GM21526 (cell line): Measurements from ENCODE around the gene LETMD1.

Experiments used
- ATAC-seq: cut with Tn5 transposase; IDR thresholded peaks from one replicate; pipeline ENCODE4 v1.9.1; 2021; ENCODE audit warnings: moderate library complexity; ENCODE audit not compliant: unreplicated experiment, low FRiP score

Gene LETMD1

GRCh38 chr12:51025836-51026638 is 22.1 kb upstream of the LETMD1 start, which contains the start of gene SLC11A2:
Gene SLC11A2, minus strand, starts transcription at chr12:51026384. Its CDS starts 15,656 bp downstream, at chr12:51010728.
- ATAC-seq, result peak; percentile 86

DNA sequence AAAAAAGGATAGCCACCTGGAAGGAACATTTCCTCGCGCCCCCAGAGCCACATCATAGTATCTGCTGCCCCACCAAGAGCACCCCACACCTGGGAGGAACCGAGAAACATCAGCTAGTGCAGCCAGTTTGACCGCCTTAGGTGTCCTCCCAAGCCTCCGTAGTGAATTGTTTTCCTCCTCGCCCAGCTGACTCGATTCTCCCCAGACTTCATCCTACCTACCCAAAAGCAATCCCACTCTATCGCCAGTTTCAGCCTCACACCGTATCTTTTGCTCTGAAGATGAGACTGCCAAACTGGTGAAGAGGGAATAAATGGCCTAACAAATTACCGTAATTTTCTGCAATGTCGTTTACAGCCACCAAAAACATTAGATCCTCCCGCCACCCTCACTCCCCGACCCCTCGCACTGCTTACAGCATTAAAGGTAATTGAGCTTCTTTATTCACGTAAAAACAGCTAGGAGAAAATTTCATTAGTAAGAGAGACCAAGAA is 20.7 kb upstream of the LETMD1 start:
- ATAC-seq, result no peak

GRCh38 chr12:51028126-51028812 is 19.9 kb upstream of the LETMD1 start:
- ATAC-seq, result no peak

- no peak for ATAC-seq
Measured at GRCh38 chr12:51028813-51029150, 19.3 kb upstream of the LETMD1 start.

GRCh38 chr12:51033048-51033447 is 15.1 kb upstream of the LETMD1 start:
- no peak for ATAC-seq

- ATAC-seq, result no peak
Measured at GRCh38 chr12:51033457-51034089, 14.6 kb upstream of the LETMD1 start.

- ATAC-seq, result no peak
Measured at GRCh38 chr12:51036279-51036678, 11.8 kb upstream of the LETMD1 start.

GRCh38 chr12:51048661-51049251 is 629 bp downstream of the LETMD1 start:
- no peak for ATAC-seq

DNA sequence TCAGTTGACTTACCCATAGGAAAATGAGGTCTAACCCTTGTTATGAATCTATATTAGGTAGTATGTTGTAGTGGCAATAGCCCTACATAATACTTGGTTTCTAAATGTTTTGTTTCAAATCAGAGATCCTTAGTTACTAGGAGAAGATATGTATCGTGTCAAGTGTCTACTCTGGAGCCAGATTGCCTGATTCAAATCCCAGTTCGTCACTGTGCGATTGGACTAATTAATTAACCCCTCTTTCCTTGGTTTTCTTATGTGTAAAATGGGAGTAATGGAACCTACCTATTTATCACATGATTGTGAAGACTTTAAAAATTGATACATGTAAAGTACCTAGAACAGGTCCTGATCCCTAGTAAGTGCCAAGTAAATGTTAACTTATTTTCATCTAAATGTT is 1.4 kb downstream of the LETMD1 start:
- ATAC-seq, result no peak

GRCh38 chr12:51051787-51052186 is 3.7 kb downstream of the LETMD1 start:
- no peak for ATAC-seq

DNA sequence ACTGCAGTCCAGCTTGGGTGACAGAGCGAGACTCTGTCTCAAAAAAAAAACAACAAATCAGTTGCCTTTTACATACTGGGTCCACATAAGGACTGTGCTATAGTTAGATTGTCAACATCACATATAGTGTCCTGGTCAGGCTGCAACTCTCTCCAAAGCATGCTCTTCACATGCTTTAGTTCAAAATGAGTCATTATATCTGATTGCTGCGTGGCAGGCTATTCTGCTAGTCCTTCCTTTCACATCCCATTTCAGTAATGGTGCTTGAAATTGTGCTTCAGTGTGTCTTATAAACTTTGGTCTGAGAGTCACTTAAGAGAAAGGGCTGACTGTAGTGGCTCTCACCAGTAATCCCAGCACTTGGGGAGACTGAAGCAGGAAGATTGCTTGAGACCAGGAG is 6.9 kb downstream of the LETMD1 start:
- ATAC-seq, result no peak

DNA sequence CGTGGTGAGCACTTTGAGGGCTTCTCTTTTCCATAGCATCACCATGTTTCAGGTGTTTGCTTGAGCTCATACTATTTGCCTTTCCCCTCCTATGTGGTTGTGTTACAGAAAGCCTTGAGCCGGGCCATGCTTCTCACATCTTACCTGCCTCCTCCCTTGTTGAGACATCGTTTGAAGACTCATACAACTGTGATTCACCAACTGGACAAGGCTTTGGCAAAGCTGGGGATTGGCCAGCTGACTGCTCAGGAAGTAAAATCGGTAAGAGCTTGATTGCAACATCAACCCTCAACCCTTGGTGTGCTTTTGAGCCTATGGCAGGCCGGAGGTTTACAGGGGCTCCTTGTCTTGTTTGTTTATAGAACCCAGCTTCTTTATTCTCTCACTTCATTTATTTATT is 8.1 kb downstream of the LETMD1 start:
- ATAC-seq, result no peak

DNA sequence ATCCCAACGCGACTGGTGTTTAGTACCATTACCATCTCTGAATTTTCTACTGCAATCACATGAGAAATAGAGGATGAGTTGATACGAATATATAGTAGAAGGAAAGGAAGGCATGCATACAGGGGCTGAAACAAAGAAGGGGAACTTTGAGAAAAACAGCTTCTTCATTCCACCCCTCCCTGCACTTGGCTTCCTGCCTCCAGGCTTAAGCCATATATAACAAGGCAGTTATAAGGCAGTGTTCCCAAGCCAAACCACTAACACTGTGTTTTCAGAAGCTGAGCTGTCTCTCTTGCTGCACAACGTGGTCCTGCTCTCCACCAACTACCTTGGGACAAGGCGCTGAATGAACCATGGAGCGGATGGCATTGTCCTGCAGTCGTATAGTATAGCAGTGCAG is 11.0 kb downstream of the LETMD1 start:
- no peak for ATAC-seq

- no peak for ATAC-seq
Measured at GRCh38 chr12:51062631-51063397, 14.7 kb downstream of the LETMD1 start.

DNA sequence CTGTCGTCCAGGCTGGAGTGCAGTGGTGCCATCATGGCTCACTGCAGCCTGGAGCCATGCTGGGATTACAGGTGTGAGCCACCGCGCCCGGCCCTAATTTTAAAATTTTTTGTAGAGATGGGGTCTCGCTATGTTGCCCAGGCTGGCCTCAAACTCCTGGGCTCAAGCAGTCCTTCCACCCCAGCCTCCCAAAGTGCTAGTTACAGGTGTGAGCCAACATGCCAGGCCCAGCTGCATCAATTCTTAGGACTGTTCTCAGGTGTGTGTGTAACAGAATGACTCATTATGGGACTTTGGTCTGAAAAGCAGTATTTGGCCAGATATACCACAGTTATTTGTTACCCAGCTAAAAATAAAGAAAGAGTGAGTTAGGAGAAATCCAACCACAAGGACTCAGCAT is 17.4 kb downstream of the LETMD1 start:
- ATAC-seq, result no peak

DNA sequence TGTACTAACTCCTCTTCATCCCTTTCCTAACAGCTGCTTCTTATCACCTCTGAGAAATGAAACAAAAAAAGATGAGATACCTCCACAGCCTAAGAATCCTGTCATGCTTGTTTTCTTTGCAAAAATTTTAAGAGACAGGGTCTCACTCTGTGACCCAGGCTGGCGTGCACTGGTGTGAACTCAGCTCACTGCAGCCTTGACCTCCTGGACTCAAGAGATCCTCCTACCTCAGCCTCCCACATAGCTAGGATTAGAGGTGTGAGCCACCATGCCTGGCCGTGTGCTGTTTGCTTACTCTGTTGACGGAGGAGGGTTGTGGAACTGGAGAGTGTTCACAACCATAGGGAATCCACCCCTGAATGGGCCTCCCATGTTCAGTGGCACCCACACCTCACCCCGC is 19.1 kb downstream of the LETMD1 start:
- no peak for ATAC-seq

GRCh38 chr12:51067771-51068170 is 19.6 kb downstream of the LETMD1 start:
- ATAC-seq, result no peak

GRCh38 chr12:51070004-51070403 is 21.9 kb downstream of the LETMD1 start:
- ATAC-seq, result no peak

GRCh38 chr12:51071663-51072062 is 23.5 kb downstream of the LETMD1 start:
- no peak for ATAC-seq

DNA sequence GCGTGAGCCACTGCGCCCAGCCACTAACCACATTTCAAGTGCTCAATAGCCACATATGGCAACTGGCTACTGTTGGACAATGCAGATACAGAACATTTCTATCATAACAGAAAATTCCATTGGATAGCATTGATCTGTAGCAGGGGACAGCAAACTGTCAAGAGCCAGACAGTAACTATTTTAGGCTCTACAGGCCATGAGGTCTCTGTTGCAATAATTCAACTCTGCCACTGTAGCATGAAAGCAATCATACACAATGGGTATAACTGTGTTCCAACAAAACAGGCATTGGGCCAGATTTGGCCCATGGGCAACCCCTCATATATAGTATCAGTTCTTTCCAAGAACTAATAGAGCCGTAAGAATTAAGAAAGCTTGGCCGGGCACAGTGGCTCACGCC is 27.3 kb downstream of the LETMD1 start:
- ATAC-seq, result no peak
